Measurements from ENCODE around the gene TFAP2E.

DNA sequence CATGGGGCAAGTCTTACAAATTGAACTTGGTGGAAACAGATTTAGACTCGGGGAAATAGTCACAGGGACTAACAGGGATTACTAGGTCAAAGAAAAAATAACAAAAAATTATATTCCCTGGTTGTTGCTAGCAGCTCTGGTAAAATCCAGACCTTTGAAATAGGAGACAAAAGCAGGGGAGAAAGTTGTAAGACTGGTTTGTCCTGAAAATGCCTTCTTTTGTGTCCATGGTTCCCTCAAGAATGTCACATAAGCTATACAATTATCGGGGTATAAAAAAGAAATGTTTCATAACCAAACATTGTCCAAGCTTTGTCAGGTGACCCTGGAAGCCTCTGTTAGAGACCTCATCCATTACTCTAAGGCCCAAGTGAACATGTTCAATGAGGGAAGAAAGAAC is 49.0 kb upstream of the TFAP2E start:
- TF ChIP-seq GATA2 (IDR thresholded peaks at IDR 0.05; ENCODE audit: low read depth, low read length) = no peak
- no peak for TF ChIP-seq GATA3 (IDR thresholded peaks at IDR 0.05; ENCODE audit: low read depth, low read length)
